HG02981 (cell line): ENCODE results near the gene ORAI2.
"Not testable (repeated sequence)": the region's sequence is repeated elsewhere in the genome, so short reads cannot be mapped to it uniquely, and the experiment has no call there.

Experiments used
- ATAC-seq: cut with Tn5 transposase; IDR thresholded peaks from one replicate; pipeline ENCODE4 v1.9.1; 2021; ENCODE audit warnings: mild to moderate bottlenecking, moderate library complexity; ENCODE audit not compliant: unreplicated experiment

The ORAI2 gene

DNA sequence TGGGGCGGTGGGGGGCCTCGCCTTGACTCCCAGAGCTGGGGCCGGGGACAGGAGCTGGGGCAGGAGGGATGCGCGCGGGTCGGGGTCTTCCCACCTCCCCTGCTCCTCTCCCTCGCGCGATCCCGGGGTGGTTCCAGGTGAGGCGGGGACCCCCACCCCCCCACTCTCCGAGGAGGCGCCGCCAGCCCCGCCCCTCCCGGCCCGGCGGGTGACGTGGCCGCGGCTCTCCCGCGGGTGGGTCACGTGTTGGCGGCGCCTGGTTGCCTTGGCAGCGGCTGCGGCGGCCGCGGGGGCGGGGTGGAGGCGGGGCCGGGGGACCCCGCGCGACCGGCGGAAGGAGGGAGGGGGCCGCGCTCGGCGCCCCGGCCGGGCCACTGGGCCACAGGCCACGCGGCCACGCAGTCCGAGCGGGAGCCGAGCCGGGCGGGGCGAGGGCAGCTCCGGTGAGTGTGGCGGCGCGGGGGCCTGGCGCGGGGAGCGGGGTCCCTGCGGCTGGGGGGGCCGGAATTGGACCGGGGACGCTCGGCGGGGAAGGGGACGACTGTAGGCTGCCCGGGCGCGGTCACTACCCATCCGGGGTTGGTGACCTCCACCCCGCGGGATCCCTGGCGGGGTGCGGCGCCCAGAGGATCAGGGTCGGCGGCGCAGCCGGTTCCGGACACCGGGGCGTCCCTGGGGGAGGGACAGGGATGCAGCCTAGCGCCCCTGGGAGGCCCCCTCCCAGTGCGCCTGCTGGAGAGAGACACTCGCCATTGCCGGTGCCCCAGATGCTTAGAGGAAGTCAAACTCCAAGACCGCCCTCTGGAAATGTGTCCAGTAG, at the start of gene ORAI2:
ORAI2 (plus strand) TSS at position 357 of the 820 bp plus-strand sequence. CDS start 5,382 bp downstream, outside the sequence.
- peak; percentile 59 for ATAC-seq

GRCh38 chr7:102387064-102387463, 46.3 kb upstream of the ORAI2 start:
- ATAC-seq, result no peak

DNA sequence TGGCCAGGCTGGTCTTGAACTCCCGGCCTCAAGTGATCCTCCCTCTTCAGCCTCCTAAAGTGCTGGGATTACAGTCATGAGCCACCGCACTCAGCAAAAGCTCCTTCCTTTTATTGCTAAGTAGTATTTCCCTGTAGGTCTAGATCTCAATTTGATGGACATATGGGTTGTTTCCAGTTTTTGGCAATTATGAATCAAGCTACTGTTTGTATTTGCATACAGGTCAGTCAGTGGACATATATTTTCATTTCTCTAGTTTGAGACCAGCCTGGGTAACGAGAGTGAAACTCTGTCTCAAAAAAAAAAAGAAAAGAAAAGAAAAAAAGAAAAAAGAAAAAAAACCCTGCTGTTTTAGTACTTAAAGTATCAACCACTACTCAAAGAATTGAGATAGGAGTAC, 43.6 kb upstream of the ORAI2 start:
- ATAC-seq, result no peak

- no peak for ATAC-seq
These were observed 42.5 kb upstream of the ORAI2 start for GRCh38 chr7:102390697-102391484.

DNA sequence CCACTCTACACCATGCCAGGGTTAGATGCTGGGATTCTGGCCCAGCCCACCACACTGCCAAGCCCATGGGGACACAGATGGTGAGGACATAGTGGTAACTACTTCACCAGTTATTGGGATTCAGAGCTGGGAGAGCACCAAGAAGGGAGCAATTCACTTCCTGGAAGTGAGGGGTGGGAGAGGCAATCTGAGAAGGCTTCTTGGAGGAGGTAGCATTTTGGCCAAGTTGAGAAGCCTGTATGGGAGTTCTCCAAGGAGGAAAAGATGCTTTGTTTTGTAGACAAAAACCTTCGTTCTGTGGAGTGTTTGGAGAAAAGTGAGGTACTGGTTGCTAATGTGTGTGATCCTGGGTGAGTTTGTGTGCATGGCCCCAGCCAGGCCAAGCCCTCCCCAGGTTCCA, 41.0 kb upstream of the ORAI2 start:
- no peak for ATAC-seq

- no peak for ATAC-seq
These were observed 39.9 kb upstream of the ORAI2 start for GRCh38 chr7:102393467-102393866.

DNA sequence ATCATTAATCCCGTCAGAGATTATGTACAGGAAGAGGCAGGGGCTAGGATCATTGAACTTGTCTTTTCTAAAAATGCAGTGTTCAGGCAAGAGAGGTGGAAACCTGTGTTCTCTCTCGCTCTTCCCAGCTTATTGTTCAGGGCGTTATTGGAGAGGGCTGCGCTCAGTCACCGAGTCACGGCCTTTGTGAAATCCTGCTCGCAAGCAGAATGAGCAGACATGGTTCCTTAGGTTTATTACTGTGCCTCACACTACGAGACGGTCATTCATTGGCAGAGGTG, 37.8 kb upstream of the ORAI2 start:
- ATAC-seq, result no peak

- ATAC-seq, result peak; percentile 99
These were observed 37.3 kb upstream of the ORAI2 start, which contains the start of gene PRKRIP1 for GRCh38 chr7:102395873-102396709. Gene PRKRIP1, plus strand, starts transcription at chr7:102396363. Its CDS starts 49 bp downstream, at chr7:102396412.

DNA sequence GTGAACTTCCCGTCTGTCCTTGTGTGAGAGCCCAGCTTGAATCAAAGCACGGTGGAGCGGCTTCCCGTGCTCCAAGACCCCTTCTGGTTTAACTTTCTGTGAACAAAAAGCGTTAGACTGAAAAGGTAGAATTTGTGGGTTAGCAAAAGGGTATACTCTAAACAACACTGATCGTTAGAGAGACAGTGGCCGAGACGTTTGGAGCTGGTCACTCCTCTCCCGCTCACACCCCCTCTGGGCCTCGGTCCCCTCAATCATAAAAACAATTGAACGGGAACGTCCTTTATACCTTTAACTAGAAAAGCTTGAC, 36.7 kb upstream of the ORAI2 start:
- no peak for ATAC-seq

DNA sequence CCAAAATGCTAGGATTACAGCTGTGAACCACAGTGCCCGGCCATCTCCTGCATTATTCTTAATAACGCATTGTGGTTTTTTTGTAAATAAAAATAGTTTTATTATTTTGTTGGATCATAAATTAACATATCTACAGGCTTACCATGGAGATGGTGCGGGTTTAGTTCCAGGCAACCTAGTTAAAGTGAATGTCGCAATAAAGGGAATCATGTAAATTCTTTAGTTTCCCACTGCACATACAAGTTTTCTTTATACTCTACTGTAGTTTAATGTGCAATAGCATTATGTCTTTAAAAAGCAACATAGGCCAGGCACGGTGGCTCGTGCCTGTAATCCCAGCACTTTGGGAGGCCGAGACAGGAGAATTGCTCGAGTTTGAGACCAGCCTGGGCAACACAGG, 34.8 kb upstream of the ORAI2 start:
- no peak for ATAC-seq

DNA sequence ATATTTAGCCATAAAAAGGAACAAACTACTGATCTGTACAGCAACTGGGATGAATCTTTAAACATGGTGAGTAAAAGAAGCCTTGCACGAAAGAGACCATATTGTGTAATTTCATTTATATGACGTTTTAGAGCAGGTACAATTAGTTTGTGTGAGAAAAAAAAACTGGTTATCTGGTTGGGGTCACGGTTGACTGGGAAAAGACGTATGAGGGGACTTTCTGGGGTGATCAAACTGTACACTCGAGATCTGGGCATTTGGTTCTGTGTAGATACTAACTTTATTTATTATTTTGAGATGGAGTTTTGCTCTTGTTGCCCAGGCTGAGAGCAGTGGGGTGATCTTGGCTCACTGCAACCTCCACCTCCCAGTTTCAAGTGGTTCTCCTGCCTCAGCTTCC, 33.0 kb upstream of the ORAI2 start:
- no peak for ATAC-seq

GRCh38 chr7:102403563-102403962, 29.8 kb upstream of the ORAI2 start:
- no peak for ATAC-seq

- ATAC-seq, result peak; percentile 86
These were observed 29.1 kb upstream of the ORAI2 start for GRCh38 chr7:102404005-102404861.

GRCh38 chr7:102404862-102405188, 28.6 kb upstream of the ORAI2 start:
- not testable (repeated sequence) for ATAC-seq

DNA sequence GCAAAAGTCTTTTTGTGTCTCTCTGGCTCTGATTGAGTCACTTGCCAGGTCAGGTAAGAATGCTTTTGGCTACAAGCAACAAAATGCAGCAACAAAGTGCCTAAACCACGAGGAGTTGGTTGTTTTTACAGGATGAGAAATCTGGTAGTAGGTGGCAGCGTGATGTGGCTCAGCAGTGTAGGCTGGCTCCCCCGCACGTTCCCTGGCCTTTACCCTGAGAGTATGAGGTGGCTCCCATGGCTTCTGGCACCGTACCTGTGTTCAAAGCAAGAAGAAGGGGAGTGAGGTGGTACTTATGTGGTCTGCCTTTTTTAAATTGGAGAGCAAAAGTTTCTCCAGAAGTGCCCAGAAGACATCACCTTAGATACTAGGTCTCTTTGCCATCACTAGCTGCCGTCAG, 25.5 kb upstream of the ORAI2 start:
- ATAC-seq, result no peak

- peak; percentile 52 for ATAC-seq
These were observed 24.8 kb upstream of the ORAI2 start for GRCh38 chr7:102408530-102408929.

DNA sequence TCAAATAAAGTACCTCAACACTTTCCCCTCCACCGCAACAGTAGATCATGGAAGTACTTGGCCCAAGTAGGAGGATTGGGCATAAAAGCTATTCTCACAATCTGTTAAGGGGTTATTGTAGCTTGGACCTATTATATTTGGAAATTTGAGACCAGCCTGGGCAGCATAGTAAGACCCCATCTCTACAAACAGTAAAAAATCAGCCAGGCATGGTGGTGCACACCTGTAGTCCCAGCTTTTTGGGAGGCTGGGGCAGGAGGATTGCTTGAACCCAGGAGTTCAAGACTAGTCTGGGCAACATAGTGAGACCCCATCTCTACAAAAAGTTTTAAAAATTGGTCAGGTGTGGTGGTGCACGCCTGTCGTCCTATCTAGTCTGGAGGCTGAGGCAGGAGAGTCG, 24.0 kb upstream of the ORAI2 start:
- ATAC-seq, result no peak

DNA sequence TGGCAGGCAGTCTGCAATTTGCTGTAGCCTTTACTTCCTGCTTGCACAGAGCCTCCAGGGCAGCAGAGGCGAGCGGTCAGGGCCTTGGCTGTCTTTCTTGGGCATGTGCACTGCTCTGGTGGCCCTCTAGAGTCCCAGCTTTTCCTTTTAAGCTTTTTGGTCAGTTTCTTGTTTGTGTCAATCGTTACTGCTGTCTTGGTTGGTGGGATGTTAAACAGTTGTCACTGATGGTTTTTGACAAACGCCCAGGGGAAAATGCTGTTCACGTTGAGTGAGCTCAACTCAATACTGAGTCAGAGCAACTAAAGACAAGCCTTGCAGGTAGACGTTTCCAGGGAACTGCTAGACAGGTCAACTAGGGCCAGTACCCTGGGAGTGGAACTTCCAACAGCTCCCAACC, 23.3 kb upstream of the ORAI2 start:
- ATAC-seq, result no peak

GRCh38 chr7:102410918-102411317, 22.5 kb upstream of the ORAI2 start:
- ATAC-seq, result no peak

DNA sequence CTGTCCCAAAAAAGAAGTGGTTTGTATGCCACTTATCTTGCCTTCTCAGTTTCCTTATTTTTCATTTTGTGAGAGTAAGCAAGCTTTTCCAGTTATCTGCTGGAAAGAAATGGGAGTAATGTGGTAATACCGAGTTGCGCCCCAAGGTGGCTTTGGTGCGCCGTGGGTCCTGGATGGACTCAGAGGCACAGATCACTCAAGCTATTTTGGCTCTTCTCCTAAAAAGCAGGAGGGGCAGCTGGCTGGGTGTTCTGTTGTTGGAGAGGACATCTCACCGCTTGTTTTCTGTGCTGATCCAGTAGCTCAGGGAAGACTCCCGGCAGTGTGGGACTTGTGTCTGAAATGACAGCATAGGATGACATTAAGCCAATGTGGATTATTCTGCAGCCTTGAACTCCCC, 20.8 kb upstream of the ORAI2 start:
- ATAC-seq, result no peak

GRCh38 chr7:102413091-102413490, 20.3 kb upstream of the ORAI2 start:
- ATAC-seq, result no peak
